HepG2 (cell line): ENCODE data around the gene MYO19. TPM values are rescaled to one million over a fixed set of nuclear protein-coding genes. Genes with fewer than 3 reads are reported as not detected.

Experiments used
- ATF2 ChIP-seq: sonication (generic); formaldehyde crosslinking; IDR thresholded peaks from 2 replicates; pipeline ENCODE4 v1.4.0; 2020; ENCODE audit warnings: missing genetic modification reagents
- GFI1 ChIP-seq: sonication (generic); formaldehyde crosslinking; IDR thresholded peaks from 2 replicates; pipeline ENCODE4 v1.5.0; 2020; ENCODE audit warnings: missing genetic modification reagents, mild to moderate bottlenecking, borderline replicate concordance
- HMGXB4 ChIP-seq, 2 experiments: sonication (generic) in 1 of 2; formaldehyde crosslinking in 1 of 2; IDR thresholded peaks; 2 replicates each; pipeline versions ENCODE4 v1.4.0 to v1.6.1; 2018 to 2020; ENCODE audit warnings: missing genetic modification reagents in 2 of 2, borderline replicate concordance in 1 of 2, low read depth in 1 of 2, mild to moderate bottlenecking in 1 of 2, missing biosample characterization in 1 of 2
- POGK ChIP-seq: sonication (generic); formaldehyde crosslinking; conservative IDR thresholded peaks from 2 replicates; pipeline ENCODE4 v1.8.0; 2022; ENCODE audit warnings: mild to moderate bottlenecking, moderate library complexity, missing genetic modification reagents
- RBM22 ChIP-seq: fragments of 200-400 bp; formaldehyde crosslinking; optimal IDR thresholded peaks from 2 replicates; pipeline ENCODE3; 2017; ENCODE audit warnings: mild to moderate bottlenecking, low read length, moderate library complexity
- SIN3A ChIP-seq: IDR thresholded peaks from 2 replicates; pipeline ENCODE4 v1.6.1; 2011; ENCODE audit warnings: low read depth, mild to moderate bottlenecking, control low read depth, low read length, borderline replicate concordance
- SMC3 ChIP-seq: IDR thresholded peaks from 2 replicates; pipeline ENCODE4 v1.6.1; 2011; ENCODE audit warnings: low read length, improper control_type of control experiment
- SP4 ChIP-seq: sonication (generic); formaldehyde crosslinking; IDR thresholded peaks from 2 replicates; pipeline ENCODE4 v1.8.1; 2023; ENCODE audit warnings: mild to moderate bottlenecking, missing genetic modification reagents
- TCF12 ChIP-seq, 2 experiments: fragments of 450-650 bp in 1 of 2; sonication (generic) in 1 of 2; formaldehyde crosslinking in 1 of 2; IDR thresholded peaks; 2 replicates each; pipeline versions ENCODE4 v1.6.1 to v1.8.0; 2017 to 2022; ENCODE audit warnings: antibody characterized with exemption in 1 of 2, mild to moderate bottlenecking in 1 of 2, missing genetic modification reagents in 1 of 2, moderate library complexity in 1 of 2
- ZNF142 ChIP-seq: sonication (generic); formaldehyde crosslinking; IDR thresholded peaks from 2 replicates; pipeline ENCODE4 v1.4.0; 2020; ENCODE audit warnings: missing genetic modification reagents
- ZNF430 ChIP-seq: sonication (generic); formaldehyde crosslinking; IDR thresholded peaks from 2 replicates; pipeline ENCODE4 v1.9.0; 2021; ENCODE audit warnings: mild to moderate bottlenecking, missing genetic modification reagents
- ZNF580 ChIP-seq: IDR thresholded peaks from 2 replicates; pipeline ENCODE4 v1.6.1; 2016; ENCODE audit warnings: low read depth, borderline replicate concordance
- ZNF639 ChIP-seq: conservative IDR thresholded peaks from 2 replicates; pipeline ENCODE4 v1.6.1; 2018; ENCODE audit warnings: missing genetic modification reagents
- polyA plus RNA-seq, 8 experiments: library from polyadenylated mRNA; depleted of rRNA in 3 of 8; stranded (reverse) in 7 of 8; unstranded in 1 of 8; fragments of >200 nt; fragmentation: Illumina TruSeq in 4 of 8; extraction: Trizol in 4 of 8; gene quantifications; 2 replicates each; pipeline versions ENCODE4 v1.2.1 to v1.2.3, GENCODE V29; 2011 to 2016; ENCODE audit warnings: low read depth in 4 of 8, missing spikeins in 1 of 8, mixed read lengths in 1 of 8; ENCODE audit not compliant: insufficient read depth in 1 of 8
- total RNA-seq, 5 experiments: library from RNA; depleted of rRNA; stranded (reverse); fragments of >200 nt; fragmentation: Illumina TruSeq; extraction: Trizol; gene quantifications; 2 replicates each; pipeline ENCODE4 v1.2.3, GENCODE V29; 2016; ENCODE audit warnings: low read depth in 1 of 5

Gene MYO19
- total and polyA plus RNA-seq, 2 of the 13 experiments (the other 11 are each of a cell fraction or from before 2014, with no cell fraction given), result 75.7 to 82.3 TPM

GRCh38 chr17:36545465-36546417 lies 11.1 kb upstream of the MYO19 start (continued):
- no peak for TF ChIP-seq RBM22
- peak; percentile 67 to 74; a peak in 3 of 4 replicates for TF ChIP-seq HMGXB4 (CRISPR knock-in tag; IDR thresholded peaks at IDR 0.05; ENCODE audit: borderline replicate concordance in 1 of 2, low read depth in 1 of 2)
- TF ChIP-seq ZNF430 (CRISPR knock-in tag), result no peak
- no peak for TF ChIP-seq TCF12 (IDR thresholded peaks at IDR 0.05)
- 0 out of 2 replicates have a peak, but pooled peaks have one; percentile 33 for TF ChIP-seq TCF12 (CRISPR knock-in tag; IDR thresholded peaks at IDR 0.05)
- peak; percentile 80 for TF ChIP-seq ZNF580
- no peak for TF ChIP-seq ZNF142
- TF ChIP-seq ATF2 (CRISPR knock-in tag), result peak; percentile 59; the same call in 1 of the 2 replicates
- peak; percentile 74 for TF ChIP-seq SP4 (CRISPR knock-in tag)
- TF ChIP-seq ZNF639 (CRISPR knock-in tag), result peak; percentile 98
- no peak for TF ChIP-seq SMC3
- peak; percentile 87; the same call in 1 of the 2 replicates for TF ChIP-seq SIN3A
- peak; percentile 39; the same call in 1 of the 2 replicates for TF ChIP-seq GFI1 (CRISPR knock-in tag)
- peak; percentile 73 for TF ChIP-seq POGK (CRISPR knock-in tag)
